Skeletal muscle cell (primary cell): ENCODE measurements around the gene SERPINB4.
"Not testable (repeated sequence)": the region's sequence is repeated elsewhere in the genome, so short reads cannot be mapped to it uniquely, and the experiment has no call there.

Experiments
- DNase-seq: peaks from one replicate; pipeline ENCODE4 v3.0.0-alpha.2; 2010; ENCODE audit warnings: low read depth
- H3K4me3 ChIP-seq: 2 replicates; pipeline ENCODE4 v1.5.1; 2011; ENCODE audit warnings: low read depth, mild to moderate bottlenecking, control low read depth, low read length, moderate library complexity

The SERPINB4 gene

DNA sequence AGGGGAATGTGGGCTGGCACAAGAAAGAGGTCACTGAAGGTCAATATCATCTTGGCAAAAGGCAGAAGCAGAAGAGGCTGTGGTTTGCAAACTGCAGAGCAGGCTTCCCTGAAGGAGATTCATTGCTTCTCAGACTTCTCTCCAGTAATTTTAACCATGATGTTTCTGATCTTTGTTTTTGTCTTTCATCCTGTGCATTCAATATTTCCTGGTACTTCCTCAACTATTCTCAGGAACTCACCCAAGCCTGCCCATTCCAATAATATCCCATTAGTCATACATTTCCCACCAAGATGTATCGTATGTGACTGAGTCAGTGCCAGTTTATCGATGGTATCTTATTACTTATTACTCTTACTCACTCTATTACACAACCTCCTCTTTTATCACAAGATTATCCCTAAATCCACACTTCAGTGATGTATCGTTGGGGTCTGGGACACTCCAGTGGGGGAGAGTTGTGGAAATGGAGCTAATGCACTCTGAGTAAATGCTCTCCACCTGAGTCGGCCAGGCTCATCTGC lies 2.8 kb downstream of the SERPINB4 start:
- H3K4me3 ChIP-seq, result not testable (repeated sequence)
- peak; percentile 41 for DNase-seq

GRCh38 chr18:63637703-63638102 lies 6.4 kb downstream of the SERPINB4 start:
- no peak overlapping the region for H3K4me3 ChIP-seq
- no peak for DNase-seq

DNA sequence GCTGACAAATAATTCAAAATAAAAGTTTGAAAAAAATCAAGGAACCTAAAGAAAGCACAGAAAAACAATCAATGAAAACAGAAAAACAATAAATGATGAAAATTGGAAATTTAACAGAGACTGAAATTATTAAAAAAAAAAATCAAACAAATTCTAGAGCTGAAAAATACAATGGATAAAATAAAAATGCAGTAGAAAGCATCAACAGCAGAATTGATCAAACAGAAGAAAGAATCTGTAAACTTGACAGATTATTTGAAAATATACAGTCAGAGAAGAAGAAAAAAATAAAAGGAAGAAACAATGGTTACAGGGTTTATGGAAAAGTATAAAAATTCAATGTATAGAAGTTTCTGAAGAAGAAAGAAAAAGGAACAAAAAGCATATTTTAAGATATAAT lies 16.2 kb downstream of the SERPINB4 start:
- no peak overlapping the region for H3K4me3 ChIP-seq
- no peak for DNase-seq

GRCh38 chr18:63626431-63626830 lies 17.6 kb downstream of the SERPINB4 start:
- H3K4me3 ChIP-seq, result no peak overlapping the region

DNA sequence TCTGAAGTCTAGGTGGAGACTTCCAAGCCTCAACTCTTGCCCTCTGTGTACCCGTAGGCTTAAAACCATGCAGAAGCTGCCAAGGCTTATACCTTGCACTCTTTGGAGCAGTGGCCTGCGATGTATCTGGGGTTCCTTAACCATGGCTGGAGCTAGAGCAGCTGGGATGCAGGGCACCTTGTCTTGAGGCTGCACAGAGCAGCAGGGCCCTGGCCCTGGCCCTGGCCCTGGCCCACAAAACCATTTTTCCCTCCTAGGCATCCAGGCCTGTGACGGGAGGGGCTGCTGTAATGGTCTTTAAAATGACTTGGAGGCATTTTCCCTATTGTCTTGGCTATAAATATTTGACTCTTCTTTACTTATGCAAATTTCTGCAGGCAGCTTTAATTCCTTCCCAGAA lies 19.2 kb downstream of the SERPINB4 start:
- no peak overlapping the region for H3K4me3 ChIP-seq
- no peak for DNase-seq

More at GRCh38 chr18:63626431-63626830, 17.6 kb downstream of the SERPINB4 start:
- DNase-seq, result no peak

DNA sequence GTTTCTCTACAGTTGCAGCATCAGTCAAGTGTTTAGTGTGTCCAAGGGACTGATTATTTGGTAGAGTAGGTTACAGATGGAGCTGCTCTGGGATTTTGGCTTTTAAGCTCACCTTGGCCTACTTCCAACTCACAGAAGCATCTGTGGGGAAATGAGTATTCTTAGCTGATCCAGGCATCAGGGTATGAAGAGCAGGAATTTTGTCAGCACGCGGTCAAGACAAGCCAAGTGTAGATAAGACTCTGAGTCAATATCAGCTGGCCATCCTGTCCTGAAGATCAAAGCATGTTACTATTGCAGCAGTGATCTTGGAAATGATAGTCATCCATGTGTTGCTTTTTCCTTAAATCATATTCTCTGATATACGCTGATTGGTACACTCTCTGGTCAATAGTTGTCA lies 24.4 kb downstream of the SERPINB4 start:
- DNase-seq, result no peak
- no peak overlapping the region for H3K4me3 ChIP-seq

- no peak for DNase-seq
- no peak overlapping the region for H3K4me3 ChIP-seq
Observed at GRCh38 chr18:63617915-63618234, 26.2 kb downstream of the SERPINB4 start.

- H3K4me3 ChIP-seq, result no peak overlapping the region
- DNase-seq, result no peak
Observed at GRCh38 chr18:63617049-63617914, 26.8 kb downstream of the SERPINB4 start.

GRCh38 chr18:63613420-63613819 lies 30.6 kb downstream of the SERPINB4 start:
- DNase-seq, result no peak
- H3K4me3 ChIP-seq, result no peak overlapping the region

GRCh38 chr18:63606526-63606925 lies 37.5 kb downstream of the SERPINB4 start:
- no peak overlapping the region for H3K4me3 ChIP-seq
- no peak for DNase-seq

DNA sequence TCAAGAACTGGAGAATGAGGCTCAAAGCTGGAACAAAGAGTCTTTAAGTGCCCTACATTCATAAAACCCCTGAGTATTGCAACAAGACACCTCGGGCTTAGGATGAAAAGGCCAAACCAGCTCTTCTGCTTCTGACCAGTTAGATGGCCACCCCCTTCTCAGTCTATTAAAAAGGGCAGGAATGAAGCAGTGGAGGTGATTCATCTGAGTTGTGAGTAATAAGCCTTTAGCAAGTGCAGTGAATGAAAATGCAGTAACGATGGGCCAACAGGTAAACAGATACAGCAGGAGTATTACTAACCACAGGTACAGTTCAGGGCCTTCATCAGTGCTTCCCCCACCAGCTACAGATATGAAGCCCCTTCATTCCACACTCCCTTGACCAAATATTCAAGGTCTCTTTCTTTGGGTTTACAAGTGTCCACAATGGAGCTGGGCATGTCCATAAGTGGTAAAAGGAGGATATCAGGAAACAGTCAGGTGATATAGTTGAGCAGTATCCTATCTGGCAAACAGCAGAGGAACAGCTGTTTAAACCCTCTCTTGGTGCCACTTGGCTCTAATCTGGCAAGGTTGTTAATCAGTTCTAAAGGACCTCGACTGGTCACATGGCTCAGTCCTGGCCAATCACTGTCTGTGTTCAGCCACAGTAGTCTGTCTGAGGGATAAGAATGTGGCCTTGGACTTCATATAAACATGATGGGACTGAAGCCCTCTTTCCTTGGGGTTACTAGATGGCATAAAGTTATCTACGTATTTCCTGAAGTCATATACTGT lies 39.1 kb downstream of the SERPINB4 start:
- no peak overlapping the region for H3K4me3 ChIP-seq

GRCh38 chr18:63603772-63604171 lies 40.3 kb downstream of the SERPINB4 start:
- DNase-seq, result peak; percentile 30
- H3K4me3 ChIP-seq, result no peak overlapping the region

More for the DNA sequence above, 39.1 kb downstream of the SERPINB4 start:
- DNase-seq, result peak; percentile 48

DNA sequence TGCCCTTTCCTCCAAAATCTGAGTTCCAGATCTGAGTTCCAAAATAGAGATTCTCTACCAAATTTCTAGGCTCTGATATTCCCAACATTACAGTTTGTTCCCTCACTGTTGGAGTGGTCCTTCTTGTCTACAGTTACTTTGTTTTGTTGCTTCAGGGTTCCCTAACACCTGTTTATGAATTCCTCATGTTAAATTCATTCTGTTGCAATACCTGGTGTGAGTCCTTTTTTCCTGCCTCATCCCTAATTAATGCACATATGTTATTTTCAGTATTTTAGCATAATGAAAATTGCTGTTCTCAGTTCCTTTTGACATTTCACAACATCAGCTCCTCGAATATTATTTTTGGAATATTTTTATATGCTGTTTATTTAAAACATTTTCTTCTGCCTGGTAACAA lies 40.7 kb downstream of the SERPINB4 start:
- no peak for DNase-seq
- H3K4me3 ChIP-seq, result no peak overlapping the region

DNA sequence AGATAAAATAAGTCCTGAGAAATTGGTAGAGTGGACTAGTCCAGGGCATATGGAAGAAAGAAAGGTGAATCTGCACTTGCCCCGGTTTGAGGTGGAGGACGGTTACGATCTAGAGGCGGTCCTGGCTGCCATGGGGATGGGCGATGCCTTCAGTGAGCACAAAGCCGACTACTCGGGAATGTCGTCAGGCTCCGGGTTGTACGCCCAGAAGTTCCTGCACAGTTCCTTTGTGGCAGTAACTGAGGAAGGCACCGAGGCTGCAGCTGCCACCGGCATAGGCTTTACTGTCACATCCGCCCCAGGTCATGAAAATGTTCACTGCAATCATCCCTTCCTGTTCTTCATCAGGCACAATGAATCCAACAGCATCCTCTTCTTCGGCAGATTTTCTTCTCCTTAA lies 47.1 kb downstream of the SERPINB4 start:
- H3K4me3 ChIP-seq, result no peak overlapping the region
- no peak for DNase-seq

GRCh38 chr18:63592471-63592870 lies 51.6 kb downstream of the SERPINB4 start:
- DNase-seq, result no peak
- H3K4me3 ChIP-seq, result no peak overlapping the region

DNA sequence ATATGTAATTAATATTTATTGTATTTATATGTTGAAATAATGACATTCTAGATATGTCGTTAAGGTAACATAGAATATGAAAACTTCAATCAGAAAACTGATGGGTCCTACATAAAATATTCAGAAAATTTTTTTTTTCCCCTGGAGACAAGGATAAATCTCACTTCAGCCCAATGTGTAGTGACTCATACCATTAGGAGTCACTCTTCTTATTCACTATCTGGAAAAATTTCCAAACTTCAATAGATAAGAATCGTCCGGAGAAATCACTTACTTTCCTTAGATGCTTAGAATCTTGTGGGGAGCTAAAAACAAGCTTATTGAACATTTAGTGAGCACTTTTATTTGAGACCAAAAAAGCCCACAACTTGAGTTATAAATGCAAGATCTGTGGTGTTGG lies 52.3 kb downstream of the SERPINB4 start:
- H3K4me3 ChIP-seq, result no peak overlapping the region
- no peak for DNase-seq

GRCh38 chr18:63590966-63591695 lies 52.9 kb downstream of the SERPINB4 start:
- H3K4me3 ChIP-seq, result no peak overlapping the region
- no peak for DNase-seq

GRCh38 chr18:63590373-63590772 lies 53.7 kb downstream of the SERPINB4 start:
- no peak overlapping the region for H3K4me3 ChIP-seq
- DNase-seq, result peak; percentile 83

DNA sequence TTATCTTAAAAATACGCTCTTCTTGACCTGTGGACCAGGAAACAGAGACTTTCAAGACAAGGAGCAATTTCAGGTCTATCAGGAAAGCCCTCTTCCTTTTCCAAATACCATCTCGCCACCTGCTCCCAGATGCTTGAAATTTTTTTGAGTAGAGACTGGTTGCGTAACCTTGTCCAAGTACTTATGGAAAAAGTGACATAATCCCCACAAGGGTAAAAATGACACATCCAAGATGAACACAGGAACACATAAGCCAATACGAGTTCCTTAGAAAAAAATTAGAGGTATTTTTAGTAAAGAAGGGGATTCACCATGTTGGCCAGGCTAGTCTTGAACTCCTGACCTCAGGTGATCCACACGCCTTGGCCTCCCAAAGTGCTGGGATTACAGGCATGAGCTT lies 55.1 kb downstream of the SERPINB4 start:
- H3K4me3 ChIP-seq, result no peak overlapping the region
- no peak for DNase-seq
